B cell (primary cell): ENCODE data around the gene TUT1.

ENCODE experiments used
- EZH2 ChIP-seq: IDR thresholded peaks from 2 replicates; pipeline ENCODE4 v1.6.1; 2012; ENCODE audit warnings: borderline replicate concordance, low read depth, mild to moderate bottlenecking, moderate library complexity, low read length; ENCODE audit not compliant: insufficient read depth, poor library complexity, severe bottlenecking
- TF ChIP-seq, protein P1 (sequence below): fragments of 200-600 bp; IDR thresholded peaks from one replicate; pipeline ENCODE4 v1.8.0; 2022; ENCODE audit warnings: antibody characterized with exemption, mild to moderate bottlenecking

DNA sequence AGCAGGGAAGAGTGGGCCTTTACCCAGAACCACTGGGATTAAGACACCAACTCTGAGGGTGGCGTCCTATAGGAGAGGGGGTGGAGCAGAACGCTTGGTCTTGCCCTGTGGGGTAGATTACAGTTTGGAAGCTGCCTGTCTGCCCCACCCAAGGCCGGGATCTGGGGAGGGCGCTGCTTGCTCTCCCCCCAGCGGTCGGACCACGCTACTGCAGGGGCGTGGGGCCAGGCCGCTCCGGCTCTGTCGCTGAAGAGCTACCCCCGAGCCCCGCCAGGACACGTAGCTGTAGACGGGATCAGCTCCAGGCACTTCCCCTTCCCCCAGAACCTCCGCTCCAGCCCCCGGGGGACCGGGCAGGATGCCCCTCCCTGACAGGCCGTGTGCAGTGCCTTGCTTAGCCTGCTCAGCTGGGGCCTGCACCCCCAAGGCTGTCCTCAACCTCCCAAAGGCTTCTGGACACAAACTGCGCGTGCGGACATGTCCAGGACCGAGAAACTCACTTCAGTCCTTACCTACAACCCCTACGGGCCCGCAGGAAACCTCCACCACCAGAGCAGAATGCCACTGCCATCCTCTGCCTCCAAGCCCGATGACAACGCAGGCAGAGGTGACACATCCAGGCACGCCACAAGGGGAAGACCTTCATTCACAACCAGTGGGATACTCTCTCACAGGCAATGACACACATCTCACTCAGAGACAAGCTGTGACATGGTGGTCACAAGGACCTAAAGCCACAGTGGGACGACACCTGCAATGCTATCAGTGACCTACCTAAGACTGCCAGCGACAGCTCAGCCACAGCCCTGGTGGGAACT is 48.4 kb downstream of the TUT1 start:
- TF ChIP-seq, protein P1, sequence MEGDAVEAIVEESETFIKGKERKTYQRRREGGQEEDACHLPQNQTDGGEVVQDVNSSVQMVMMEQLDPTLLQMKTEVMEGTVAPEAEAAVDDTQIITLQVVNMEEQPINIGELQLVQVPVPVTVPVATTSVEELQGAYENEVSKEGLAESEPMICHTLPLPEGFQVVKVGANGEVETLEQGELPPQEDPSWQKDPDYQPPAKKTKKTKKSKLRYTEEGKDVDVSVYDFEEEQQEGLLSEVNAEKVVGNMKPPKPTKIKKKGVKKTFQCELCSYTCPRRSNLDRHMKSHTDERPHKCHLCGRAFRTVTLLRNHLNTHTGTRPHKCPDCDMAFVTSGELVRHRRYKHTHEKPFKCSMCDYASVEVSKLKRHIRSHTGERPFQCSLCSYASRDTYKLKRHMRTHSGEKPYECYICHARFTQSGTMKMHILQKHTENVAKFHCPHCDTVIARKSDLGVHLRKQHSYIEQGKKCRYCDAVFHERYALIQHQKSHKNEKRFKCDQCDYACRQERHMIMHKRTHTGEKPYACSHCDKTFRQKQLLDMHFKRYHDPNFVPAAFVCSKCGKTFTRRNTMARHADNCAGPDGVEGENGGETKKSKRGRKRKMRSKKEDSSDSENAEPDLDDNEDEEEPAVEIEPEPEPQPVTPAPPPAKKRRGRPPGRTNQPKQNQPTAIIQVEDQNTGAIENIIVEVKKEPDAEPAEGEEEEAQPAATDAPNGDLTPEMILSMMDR: peak; percentile 98
- no peak for TF ChIP-seq EZH2
